GM23338 (cell line): ENCODE data around the gene SMR3B. TPM values are rescaled to one million over a fixed set of nuclear protein-coding genes. Genes with fewer than 3 reads are reported as not detected.

Experiments
- ATAC-seq: fragments of 200-7000 bp; cut with Tn5 transposase; 3 replicates; pipeline ENCODE4 v1.9.1; 2020
- DNase-seq: peaks from one replicate; pipeline ENCODE4 v3.0.0-alpha.2; 2015; ENCODE audit warnings: low spot score
- H2AFZ ChIP-seq: fragments of 200-600 bp; sonication (generic); 2 replicates; pipeline ENCODE4 v1.8.0; 2016; ENCODE audit warnings: antibody characterized with exemption, mild to moderate bottlenecking, moderate library complexity
- H3F3A ChIP-seq: fragments of 200-600 bp; sonication (generic); replicated peaks from 2 replicates; pipeline ENCODE4 v1.8.0; 2017; ENCODE audit warnings: antibody characterized with exemption, mixed run types, low read depth
- H3K27ac ChIP-seq: fragments of 200-600 bp; sonication (generic); 2 replicates; pipeline ENCODE4 v1.6.1; 2016; ENCODE audit warnings: low read depth
- H3K27me3 ChIP-seq: fragments of 200-600 bp; sonication (generic); 2 replicates; pipeline ENCODE4 v1.8.0; 2016; ENCODE audit warnings: mild to moderate bottlenecking, mixed run types, moderate library complexity; ENCODE audit not compliant: insufficient read depth
- H3K36me3 ChIP-seq: fragments of 200-600 bp; sonication (generic); 2 replicates; pipeline ENCODE4 v1.8.0; 2016; ENCODE audit warnings: mild to moderate bottlenecking; ENCODE audit not compliant: insufficient read depth
- H3K4me1 ChIP-seq: fragments of 200-600 bp; sonication (generic); 2 replicates; pipeline ENCODE4 v1.8.0; 2016; ENCODE audit warnings: mild to moderate bottlenecking, moderate library complexity; ENCODE audit not compliant: insufficient read depth
- H3K4me2 ChIP-seq: fragments of 200-600 bp; sonication (generic); 2 replicates; pipeline ENCODE4 v1.7.1; 2017; ENCODE audit warnings: mixed run types
- H3K4me3 ChIP-seq: fragments of 200-600 bp; sonication (generic); 2 replicates; pipeline ENCODE4 v1.6.1; 2016; ENCODE audit warnings: mixed run types
- H3K79me2 ChIP-seq: fragments of 200-600 bp; sonication (generic); replicated peaks from 2 replicates; pipeline ENCODE4 v1.8.0; 2017; ENCODE audit warnings: mild to moderate bottlenecking; ENCODE audit not compliant: insufficient read depth
- H3K9me2 ChIP-seq: fragments of 200-600 bp; sonication (generic); 2 replicates; pipeline ENCODE4 v1.8.0; 2017; ENCODE audit not compliant: insufficient read depth
- H4K20me1 ChIP-seq: fragments of 200-600 bp; sonication (generic); replicated peaks from 2 replicates; pipeline ENCODE4 v1.8.0; 2017; ENCODE audit warnings: mild to moderate bottlenecking; ENCODE audit not compliant: insufficient read depth
- H3K27ac Mint-ChIP-seq: 2 replicates; pipeline ENCODE4 v1.8.0; 2020; ENCODE audit warnings: inconsistent platforms, mild to moderate bottlenecking, moderate library complexity, mixed read lengths
- H3K27me3 Mint-ChIP-seq: 3 replicates; pipeline ENCODE4 v1.8.0; 2022; ENCODE audit warnings: low read depth, mild to moderate bottlenecking, moderate library complexity, mixed read lengths, inconsistent platforms; ENCODE audit not compliant: insufficient read depth, poor library complexity
- H3K36me3 Mint-ChIP-seq: 3 replicates; pipeline ENCODE4 v1.8.0; 2021; ENCODE audit warnings: low read depth, mild to moderate bottlenecking, inconsistent platforms, moderate library complexity, mixed read lengths
- H3K4me1 Mint-ChIP-seq: 3 replicates; pipeline ENCODE4 v1.8.0; 2020; ENCODE audit warnings: mild to moderate bottlenecking, inconsistent platforms, mixed read lengths
- H3K4me3 Mint-ChIP-seq: 3 replicates; pipeline ENCODE4 v1.8.0; 2021; ENCODE audit warnings: moderate library complexity, mild to moderate bottlenecking, inconsistent platforms, mixed read lengths
- H3K9me3 Mint-ChIP-seq: 3 replicates; pipeline ENCODE4 v1.8.0; 2020; ENCODE audit warnings: moderate library complexity, mild to moderate bottlenecking, inconsistent platforms, mixed read lengths
- EZH2phosphoT487 ChIP-seq: fragments of 200-600 bp; sonication (generic); IDR thresholded peaks from one replicate; pipeline ENCODE4 v1.8.1; 2018; ENCODE audit warnings: antibody characterized with exemption; ENCODE audit not compliant: unreplicated experiment
- POLR2AphosphoS5 ChIP-seq: IDR thresholded peaks from 2 replicates; pipeline ENCODE4 v1.6.1; 2016; ENCODE audit warnings: antibody characterized with exemption, low read depth
- ZNF462 ChIP-seq: fragments of 250-450 bp; sonication (Bioruptor Pico); IDR thresholded peaks from 2 replicates; pipeline ENCODE4 v1.5.0; 2020; ENCODE audit warnings: mild to moderate bottlenecking, moderate library complexity
- polyA plus RNA-seq: library from polyadenylated mRNA; unstranded; fragments of >200 nt; fragmentation: Nextera tagmentation; extraction: Ambion mirVana; gene quantifications from 2 replicates; pipeline ENCODE4 v1.2.1, GENCODE V29; 2016
- total RNA-seq: library from RNA; depleted of rRNA; stranded (reverse); fragments of >200 nt; shearing (Covaris generic); gene quantifications from 2 replicates; pipeline ENCODE4 v1.2.3, GENCODE V29; 2014; rRNA removed

The SMR3B gene
- total and polyA plus RNA-seq, 2 experiments from 2014 or later: not detected

GRCh38 chr4:70426789-70427188, 43.9 kb downstream of the SMR3B start (continued):
- no peak for TF ChIP-seq ZNF462 (CRISPR knock-in tag)

DNA sequence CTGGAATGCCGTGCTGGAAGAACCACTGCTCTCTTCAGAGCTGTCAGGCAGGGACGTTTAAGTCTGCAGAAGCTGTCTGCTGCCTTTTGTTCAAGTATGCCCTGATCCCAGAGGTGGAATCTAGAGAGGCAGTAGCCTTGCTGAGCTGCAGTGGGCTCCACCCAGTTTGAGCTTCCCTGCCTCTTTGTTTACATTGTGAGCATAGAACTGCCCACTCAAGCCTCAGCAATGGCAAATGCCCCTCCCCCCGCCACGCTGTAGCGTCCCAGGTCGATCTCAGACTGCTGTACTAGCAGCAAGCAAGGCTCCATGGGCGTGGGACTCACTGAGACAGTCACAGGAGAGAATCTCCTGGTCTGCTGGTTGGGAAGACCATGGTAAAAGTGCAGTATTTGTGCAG, 54.3 kb downstream of the SMR3B start:
- no peaks in the 10 kb centered on the region for H3F3A ChIP-seq
- H3K4me2 ChIP-seq: peak overlapping the region; percentile 62; the same call in 1 of the 2 replicates
- no peaks in the 10 kb centered on the region for H3K4me1 ChIP-seq
- H4K20me1 ChIP-seq: no peaks in the 10 kb centered on the region
- no peaks in the 10 kb centered on the region for H3K27me3 ChIP-seq
- Mint-ChIP-seq H3K4me3 (no peak overlapping the region), H3K4me1 (peaks cover 3% of the 10 kb centered on the region; the same call in 1 of the 3 replicates), H3K27me3 (no peaks in the 10 kb centered on the region), H3K36me3 (no peaks in the 10 kb centered on the region), H3K27ac (no peak overlapping the region), H3K9me3 (no peaks in the 10 kb centered on the region; the same call in 2 of the 3 replicates)
- no peak overlapping the region for H3K4me3 ChIP-seq
- no peak overlapping the region for H3K27ac ChIP-seq
- H3K79me2 ChIP-seq: no peaks in the 10 kb centered on the region
- ATAC-seq (peak; percentile 64), DNase-seq (peak; percentile 40)
- peaks cover 4% of the 10 kb centered on the region; the same call in 1 of the 2 replicates for H3K9me2 ChIP-seq
- no peaks in the 10 kb centered on the region for H3K36me3 ChIP-seq
- H2AFZ ChIP-seq: peak overlapping the region; percentile 69
- TF ChIP-seq POLR2AphosphoS5 (no peak), EZH2phosphoT487 (no peak)

Other genes with a start within 250 kb of the SMR3B start
- gene PRR27, start 228.9 kb upstream of the SMR3B start, total RNA-seq: not detected in 2 replicates
- not detected in 2 replicates for gene PRR27, start 228.9 kb upstream of the SMR3B start, polyA plus RNA-seq
- not detected in 2 replicates for gene ODAM, start 187.4 kb upstream of the SMR3B start, total RNA-seq
- not detected in 2 replicates for gene ODAM, start 187.4 kb upstream of the SMR3B start, polyA plus RNA-seq
- not detected in 2 replicates for gene FDCSP, start 157.0 kb upstream of the SMR3B start, total RNA-seq
- gene FDCSP, start 157.0 kb upstream of the SMR3B start, polyA plus RNA-seq: not detected in 2 replicates
- not detected in 2 replicates for gene CSN3, start 140.5 kb upstream of the SMR3B start, total RNA-seq
- not detected in 2 replicates for gene CSN3, start 140.5 kb upstream of the SMR3B start, polyA plus RNA-seq
- gene CABS1, start 48.1 kb upstream of the SMR3B start, total RNA-seq: not detected in 2 replicates
- not detected in 2 replicates for gene CABS1, start 48.1 kb upstream of the SMR3B start, polyA plus RNA-seq
- not detected in 2 replicates for gene SMR3A, start 22.4 kb upstream of the SMR3B start, total RNA-seq
- gene SMR3A, start 22.4 kb upstream of the SMR3B start, polyA plus RNA-seq: not detected in 2 replicates
- gene OPRPN, start 14.8 kb downstream of the SMR3B start, total RNA-seq: not detected in 2 replicates
- gene OPRPN, start 14.8 kb downstream of the SMR3B start, polyA plus RNA-seq: not detected in 2 replicates
- not detected in 2 replicates for gene MUC7, start 89.1 kb downstream of the SMR3B start, total RNA-seq
- gene MUC7, start 89.1 kb downstream of the SMR3B start, polyA plus RNA-seq: not detected in 2 replicates
- not detected in 2 replicates for gene AMTN, start 135.4 kb downstream of the SMR3B start, total RNA-seq
- gene AMTN, start 135.4 kb downstream of the SMR3B start, polyA plus RNA-seq: not detected in 2 replicates
- not detected in 2 replicates for gene AMBN, start 209.1 kb downstream of the SMR3B start, total RNA-seq
- gene AMBN, start 209.1 kb downstream of the SMR3B start, polyA plus RNA-seq: not detected in 2 replicates
- not detected in 2 replicates for gene ENAM, start 245.6 kb downstream of the SMR3B start, total RNA-seq
- gene ENAM, start 245.6 kb downstream of the SMR3B start, polyA plus RNA-seq: not detected in 2 replicates